GM08714 (cell line): ENCODE data around the gene LIMS1.

Experiments
- H3K4me3 ChIP-seq: fragments of 200-500 bp; sonication (Bioruptor generic); 2 replicates; pipeline ENCODE4 v1.5.1; 2014; ENCODE audit warnings: mild to moderate bottlenecking, low read length, inconsistent platforms
- ZNF274 ChIP-seq: IDR thresholded peaks from 2 replicates; pipeline ENCODE4 v1.6.1; 2012; ENCODE audit warnings: mild to moderate bottlenecking, low read depth, low read length

LIMS1 gene

GRCh38 chr2:108564510-108564909 is 30.2 kb downstream of the LIMS1 start:
- no peak for TF ChIP-seq ZNF274
- no peak overlapping the region for H3K4me3 ChIP-seq

DNA sequence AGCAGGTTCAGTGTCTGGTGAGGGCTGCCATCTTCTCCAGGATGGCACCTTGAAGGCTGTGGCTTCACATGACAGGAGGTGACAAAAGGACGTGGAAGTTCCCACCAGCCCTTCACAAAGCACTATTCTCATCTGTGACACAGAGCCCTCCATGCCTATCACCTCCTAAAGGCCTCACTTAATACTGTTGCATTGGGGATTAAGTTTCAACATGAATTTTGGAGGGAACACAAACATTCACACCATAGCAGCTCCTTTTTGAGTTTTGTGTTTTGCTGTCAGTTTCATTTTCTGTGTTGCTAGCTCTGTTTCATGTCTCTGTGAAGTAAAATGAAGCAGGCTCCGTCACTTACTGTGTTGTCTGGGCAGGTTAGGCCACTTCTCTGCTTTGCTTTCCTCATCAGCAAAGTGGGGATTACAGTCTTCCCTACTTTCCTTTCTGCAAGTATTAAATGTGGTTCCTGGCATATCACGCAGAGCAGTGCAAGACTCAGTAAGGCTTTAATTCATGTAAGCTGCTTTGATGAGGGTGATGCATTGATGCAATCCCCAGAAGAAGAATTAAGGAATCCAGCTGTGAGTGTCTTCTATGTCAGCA is 31.6 kb downstream of the LIMS1 start:
- no peak for TF ChIP-seq ZNF274
- H3K4me3 ChIP-seq: peak overlapping the region; percentile 41; the same call in 1 of the 2 replicates

DNA sequence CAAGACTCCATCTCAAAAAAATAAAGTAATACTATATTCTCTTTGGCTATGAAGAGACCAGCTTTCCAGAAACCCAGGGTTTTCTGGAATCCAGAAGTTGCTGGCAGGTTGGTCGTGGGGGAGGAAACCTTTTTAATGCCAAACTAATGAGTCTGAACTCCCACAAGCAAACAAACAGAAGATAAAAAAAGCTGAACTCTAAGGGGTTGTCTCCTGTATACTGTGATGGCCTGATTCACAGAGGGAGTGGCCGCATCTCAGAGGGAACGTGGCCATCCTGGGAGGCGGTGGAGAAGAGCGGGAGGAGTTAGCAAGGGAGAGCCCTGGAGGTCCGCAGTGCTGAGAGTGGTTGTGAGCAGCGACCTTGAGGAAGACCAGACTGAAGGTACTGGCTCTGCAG is 36.1 kb downstream of the LIMS1 start:
- no peak overlapping the region for H3K4me3 ChIP-seq
- TF ChIP-seq ZNF274: no peak

DNA sequence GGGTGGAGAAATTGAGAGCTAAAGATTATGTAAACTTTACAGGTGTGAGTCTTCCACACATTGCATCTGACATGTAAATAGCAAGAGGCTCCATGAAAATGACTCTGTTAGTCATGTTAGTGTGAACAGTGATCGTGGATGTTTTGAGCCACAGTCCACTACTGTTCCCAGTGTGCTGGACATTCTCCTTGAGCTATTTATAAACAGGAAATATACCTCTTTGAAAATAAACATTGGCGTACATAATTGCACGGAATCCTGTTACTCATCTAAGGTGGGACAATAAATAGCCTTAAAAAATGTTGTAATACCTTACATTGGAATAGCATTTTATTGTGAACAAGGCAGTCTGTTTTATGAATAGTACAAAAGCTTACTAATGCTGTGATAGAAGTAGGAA is 37.0 kb downstream of the LIMS1 start:
- no peak overlapping the region for H3K4me3 ChIP-seq

GRCh38 chr2:108573061-108573460 is 38.8 kb downstream of the LIMS1 start:
- no peak overlapping the region for H3K4me3 ChIP-seq
- no peak for TF ChIP-seq ZNF274

More for the DNA sequence above, 37.0 kb downstream of the LIMS1 start:
- no peak for TF ChIP-seq ZNF274

DNA sequence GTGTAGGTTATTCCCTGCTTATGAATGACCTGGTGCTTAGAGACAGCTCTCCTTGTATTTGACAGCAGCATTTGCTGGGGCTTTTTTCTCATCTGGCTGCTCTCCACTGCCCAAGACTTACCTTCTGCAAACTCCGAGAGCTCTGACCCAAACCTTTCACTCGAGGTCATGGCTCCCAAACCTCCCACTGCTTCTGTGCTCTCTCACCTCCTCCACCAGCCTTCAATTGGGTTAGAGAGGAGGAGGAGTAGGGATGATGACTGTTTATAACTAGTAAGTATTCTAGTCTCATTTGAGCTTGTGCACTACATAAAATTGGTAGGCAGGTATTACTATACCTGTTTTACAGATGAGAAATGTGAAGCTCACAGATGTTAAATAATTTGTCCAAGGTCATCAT is 40.1 kb downstream of the LIMS1 start:
- H3K4me3 ChIP-seq: no peak overlapping the region
- TF ChIP-seq ZNF274: no peak

DNA sequence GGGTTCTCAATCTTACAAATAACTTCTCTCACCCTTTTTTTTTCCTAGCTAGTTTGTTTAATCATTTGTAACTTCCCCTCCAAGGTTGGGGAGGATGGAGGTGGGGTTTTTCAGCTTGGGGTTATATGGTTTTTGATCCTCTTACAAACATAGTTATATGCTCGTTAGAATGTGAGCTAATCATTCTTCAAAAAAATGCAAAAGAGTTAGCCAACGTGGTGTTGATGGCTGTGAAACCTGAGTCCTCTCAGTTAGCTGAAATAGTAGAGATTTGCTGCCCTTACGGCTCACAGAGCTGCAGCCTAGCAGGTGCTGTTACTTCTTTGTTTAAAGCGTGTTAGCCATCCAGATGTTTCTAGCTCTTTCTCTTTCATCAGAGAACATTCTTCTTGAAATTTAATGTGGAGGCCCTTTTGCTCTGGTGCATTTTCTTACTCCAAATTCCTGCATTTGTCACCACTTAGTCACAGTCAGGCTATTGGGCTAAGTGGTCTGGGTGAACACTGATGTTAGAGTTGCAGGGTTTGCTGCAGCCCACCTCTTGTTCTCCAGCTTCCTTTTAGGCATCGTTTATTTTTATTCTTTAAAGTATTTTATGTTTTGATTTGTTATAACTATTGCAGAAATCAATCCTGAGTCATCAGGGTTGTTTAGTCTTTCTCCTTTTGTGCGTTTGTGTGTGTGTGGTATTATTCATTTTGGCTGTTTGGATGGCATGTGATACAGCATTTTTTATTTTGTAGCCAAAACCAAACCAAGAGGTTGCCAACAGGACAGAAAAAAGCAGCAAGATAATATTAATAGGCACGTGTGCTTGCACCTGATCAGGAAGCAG is 41.1 kb downstream of the LIMS1 start:
- H3K4me3 ChIP-seq: peak overlapping the region; percentile 60

DNA sequence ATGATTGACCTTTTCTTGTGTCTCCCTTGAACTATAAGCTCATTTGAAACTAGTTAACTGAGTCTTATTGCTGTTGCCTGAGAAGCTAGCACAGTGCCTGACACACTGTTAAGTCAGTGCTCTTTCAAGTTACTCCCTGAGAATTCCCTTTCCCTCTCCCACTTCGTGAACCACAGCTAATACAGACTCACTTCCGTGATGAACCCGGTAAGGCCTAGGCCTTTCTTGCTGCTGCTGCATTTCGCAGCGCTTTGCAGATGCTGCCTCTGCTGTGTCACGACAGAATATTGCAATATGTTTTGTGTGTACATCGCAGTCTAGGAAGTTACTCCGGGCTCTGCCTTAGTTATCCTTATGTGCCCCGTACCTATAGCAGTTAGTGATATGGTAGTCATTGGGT is 42.8 kb downstream of the LIMS1 start:
- no peak for TF ChIP-seq ZNF274
- H3K4me3 ChIP-seq: no peak overlapping the region

More for the DNA sequence above, 41.1 kb downstream of the LIMS1 start:
- TF ChIP-seq ZNF274: no peak

- TF ChIP-seq ZNF274: no peak
- no peak overlapping the region for H3K4me3 ChIP-seq
Measured at GRCh38 chr2:108579623-108580022, 45.4 kb downstream of the LIMS1 start.

GRCh38 chr2:108580050-108580449 is 45.8 kb downstream of the LIMS1 start:
- no peak overlapping the region for H3K4me3 ChIP-seq
- no peak for TF ChIP-seq ZNF274

- TF ChIP-seq ZNF274: no peak
- no peak overlapping the region for H3K4me3 ChIP-seq
Measured at GRCh38 chr2:108583903-108584520, 49.7 kb downstream of the LIMS1 start.

GRCh38 chr2:108585436-108585835 is 51.2 kb downstream of the LIMS1 start:
- H3K4me3 ChIP-seq: no peak overlapping the region
- TF ChIP-seq ZNF274: no peak

GRCh38 chr2:108586116-108586515 is 51.8 kb downstream of the LIMS1 start:
- no peak overlapping the region for H3K4me3 ChIP-seq
- no peak for TF ChIP-seq ZNF274

GRCh38 chr2:108586631-108587030 is 52.4 kb downstream of the LIMS1 start:
- no peak overlapping the region for H3K4me3 ChIP-seq
- TF ChIP-seq ZNF274: no peak

DNA sequence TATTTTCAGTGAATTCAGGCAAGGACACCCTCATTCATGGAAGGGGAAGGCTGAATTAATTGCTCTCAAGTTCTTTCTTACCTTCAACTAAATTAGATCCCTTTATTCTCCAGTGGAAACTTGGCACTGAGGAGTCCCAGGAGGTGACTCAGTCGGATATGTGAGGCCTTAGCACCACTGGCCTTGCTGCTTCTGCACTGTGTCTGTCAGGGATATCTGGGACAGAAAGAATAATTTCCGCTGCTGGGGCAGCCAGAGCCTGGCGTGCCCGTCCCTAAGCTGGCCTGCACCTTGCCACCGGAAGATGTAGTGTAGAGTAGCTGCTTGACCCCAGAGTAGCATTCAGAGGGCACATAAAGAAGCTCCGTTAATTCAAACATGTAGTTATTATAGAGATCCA is 53.4 kb downstream of the LIMS1 start:
- no peak overlapping the region for H3K4me3 ChIP-seq
- TF ChIP-seq ZNF274: no peak
